NCI-H128 (cell line): Measurements from ENCODE around the gene ATE1.

Source experiments
- DNase-seq: peaks from one replicate; lab custom pipeline; 2025; ENCODE audit not compliant: unreplicated experiment; lab: John Stamatoyannopoulos, UW

The ATE1 gene

DNA sequence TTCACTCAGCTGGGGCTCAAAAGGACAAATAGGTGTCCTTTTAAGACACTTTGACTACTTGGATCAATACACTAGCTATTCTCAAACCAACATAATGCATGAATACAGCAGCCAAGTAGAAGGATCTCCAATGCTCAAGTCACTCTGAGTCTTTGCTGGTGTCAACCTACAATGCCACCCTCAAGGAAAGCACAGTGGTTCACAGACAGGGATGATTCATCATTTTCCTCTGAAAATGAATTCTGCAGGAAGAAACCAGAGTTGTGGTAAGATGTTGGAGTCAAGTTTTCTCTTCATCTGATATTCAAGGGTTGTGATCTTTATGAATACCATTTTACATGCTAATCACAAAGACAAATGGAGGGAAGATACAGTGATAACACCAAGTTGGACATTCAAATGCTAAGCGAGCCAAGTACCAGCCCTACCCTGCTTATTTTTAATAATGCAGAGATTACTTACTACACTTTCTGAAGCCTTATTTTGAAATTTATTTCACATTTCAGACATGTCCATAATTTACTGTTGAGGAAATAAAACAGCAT, 186.5 kb downstream of the ATE1 start:
- DNase-seq = no peak

DNA sequence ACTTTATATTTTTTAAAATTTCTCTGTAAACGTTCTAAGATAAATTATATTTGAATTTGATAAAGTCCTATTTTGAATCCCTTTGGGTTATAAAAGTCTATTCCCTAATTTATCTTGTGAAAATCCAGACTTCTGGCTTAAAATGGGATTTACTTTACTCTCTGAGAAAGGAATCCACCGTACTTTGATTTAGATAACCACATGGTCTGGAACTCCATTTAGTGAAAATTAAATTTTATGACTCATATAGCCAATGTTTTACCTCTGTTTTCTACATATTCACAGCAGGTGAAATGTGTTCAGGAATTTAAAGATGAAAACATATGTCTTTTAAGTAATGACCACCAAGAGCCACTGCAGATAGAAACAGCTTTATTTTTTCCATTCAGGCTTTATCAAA, 187.8 kb downstream of the ATE1 start:
- no peak for DNase-seq

- no peak for DNase-seq
Measured at GRCh38 chr10:121739114-121739513, 188.7 kb downstream of the ATE1 start.

DNA sequence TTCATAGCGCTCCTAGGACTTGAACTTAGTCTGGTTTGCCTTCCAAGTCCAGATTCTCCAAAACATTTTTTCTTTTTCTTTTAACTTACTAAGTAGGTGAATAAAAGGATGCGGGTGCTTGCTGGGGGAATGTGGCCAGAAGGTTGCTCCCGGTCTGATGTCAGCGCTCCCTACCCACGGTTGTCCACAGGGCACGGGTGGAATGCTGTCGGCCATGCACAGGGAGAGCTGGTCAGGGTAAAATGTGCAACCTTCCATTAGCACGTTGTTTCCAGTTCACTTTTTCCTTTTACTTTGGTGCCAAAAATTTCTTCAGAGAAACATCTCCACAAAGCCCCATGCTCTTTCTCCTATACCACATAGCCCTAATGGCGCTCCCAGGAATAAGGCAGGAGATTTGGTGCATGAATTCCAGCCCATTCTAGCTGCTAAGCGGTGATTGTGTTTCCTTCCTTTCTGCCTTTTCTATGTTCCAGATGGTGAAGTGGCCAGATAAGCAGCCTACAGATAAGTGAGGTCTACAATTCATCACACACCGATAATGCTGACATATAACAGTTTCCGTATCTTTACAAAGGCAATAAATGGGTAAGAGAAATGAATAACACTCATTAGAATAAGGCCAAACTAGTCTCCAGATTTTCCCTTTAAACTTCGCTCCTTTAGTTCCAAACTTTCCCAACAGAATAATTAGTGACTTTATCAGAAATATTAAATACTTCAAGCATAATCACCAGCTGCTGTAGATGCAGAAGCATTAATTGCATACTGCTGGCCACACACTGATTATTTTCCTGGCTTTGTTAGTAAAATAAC, 191.3 kb downstream of the ATE1 start:
- no peak for DNase-seq

DNA sequence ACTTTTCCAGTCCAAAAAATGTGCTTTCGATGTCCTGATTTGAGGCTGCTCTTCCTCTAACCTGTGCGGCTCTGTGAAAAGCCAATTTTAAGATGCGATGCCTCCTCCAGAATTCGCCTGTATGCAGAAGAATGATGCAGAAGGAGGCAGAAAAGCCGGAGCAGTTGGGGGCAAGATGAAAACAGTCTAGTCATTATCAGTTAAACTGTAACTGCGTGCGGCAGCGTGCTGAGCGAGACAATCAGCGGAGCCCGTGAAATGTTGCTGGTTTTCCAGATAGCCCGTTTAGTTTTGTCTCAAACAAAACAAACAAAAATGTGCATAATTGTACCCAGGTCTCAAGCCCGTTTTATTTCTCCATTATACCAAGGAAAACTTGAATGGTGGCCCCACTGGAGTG, 192.6 kb downstream of the ATE1 start:
- DNase-seq = no peak

DNA sequence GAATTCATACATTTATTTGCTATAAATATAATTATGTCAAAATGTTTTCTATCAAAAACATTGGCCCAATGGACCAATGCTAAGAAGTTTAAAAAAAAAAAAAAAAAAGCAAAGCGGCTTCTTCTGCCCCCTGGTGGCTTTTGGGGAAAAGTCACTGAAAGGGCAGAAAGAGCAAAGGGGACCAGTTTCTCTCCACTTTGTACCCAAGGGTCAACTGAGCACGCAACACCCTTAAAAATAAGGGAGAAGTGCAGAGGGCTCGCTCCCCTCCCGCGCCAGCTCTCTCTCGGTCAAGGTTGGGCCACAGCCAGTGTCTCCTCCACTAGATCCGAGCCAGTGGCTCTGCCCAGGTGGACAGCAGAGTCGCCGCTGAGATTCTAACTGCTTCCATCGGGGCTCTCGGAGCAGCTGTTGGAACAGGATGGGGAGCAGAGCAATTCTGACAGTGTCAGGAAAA, 193.2 kb downstream of the ATE1 start:
- DNase-seq = no peak

GRCh38 chr10:121732656-121733445, 195.0 kb downstream of the ATE1 start:
- no peak for DNase-seq

DNA sequence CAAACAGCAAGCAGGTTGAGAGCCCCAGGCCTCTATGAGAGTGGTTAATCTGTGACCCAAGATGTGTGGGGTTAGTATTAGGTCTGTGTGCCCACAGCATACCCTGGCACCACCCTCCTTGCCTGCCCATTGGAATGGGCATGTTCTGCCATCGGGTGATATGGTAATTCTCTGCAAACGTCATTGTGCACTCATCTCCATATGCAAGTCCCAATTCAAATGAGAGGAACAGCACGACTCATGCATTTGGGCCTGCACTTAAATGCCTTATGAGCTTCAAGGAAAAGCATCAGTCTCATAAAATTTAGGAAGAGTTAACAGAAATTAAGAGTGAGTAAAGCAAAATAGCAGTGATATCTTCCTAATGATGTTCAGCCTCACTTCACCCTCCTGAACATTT, 195.7 kb downstream of the ATE1 start:
- DNase-seq = no peak

DNA sequence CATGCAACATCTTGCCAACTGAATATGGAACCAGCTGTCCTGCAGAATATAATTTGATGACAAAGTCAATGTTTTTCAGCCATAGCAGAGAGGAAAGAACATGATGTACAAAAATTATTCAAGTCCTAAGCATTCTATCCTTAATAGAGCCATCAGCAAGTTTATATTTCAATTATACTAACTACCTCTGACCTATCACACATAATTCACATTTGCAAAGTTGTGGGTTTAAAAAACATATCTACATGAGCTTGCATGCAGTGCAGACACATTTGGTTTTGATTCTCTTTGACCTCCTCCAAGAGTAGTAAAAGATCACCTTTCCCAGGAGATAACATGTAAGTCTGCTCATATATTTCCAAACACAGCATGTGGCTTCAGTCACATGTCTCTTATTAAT, 203.5 kb downstream of the ATE1 start:
- no peak for DNase-seq

DNA sequence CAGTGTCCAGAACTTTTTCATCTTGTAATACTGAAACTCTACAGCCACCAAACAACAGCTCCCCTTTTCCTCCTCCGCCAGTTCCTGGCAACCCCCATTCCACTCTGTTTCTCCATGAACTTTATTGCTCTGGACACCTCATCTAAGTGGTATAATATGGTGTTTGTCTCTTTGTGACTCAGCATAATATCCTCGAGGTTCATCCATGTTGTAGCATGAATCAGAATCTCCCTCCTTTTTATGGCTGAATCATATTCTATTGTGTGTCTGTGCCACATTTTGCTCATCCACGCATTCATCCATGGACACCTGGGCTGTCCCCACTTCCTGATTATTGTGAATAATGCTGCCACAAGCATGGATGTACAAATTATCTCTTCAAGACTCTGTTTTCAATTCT, 205.2 kb downstream of the ATE1 start:
- no peak for DNase-seq

- DNase-seq = no peak
Measured at GRCh38 chr10:121721257-121721656, 206.6 kb downstream of the ATE1 start.

DNA sequence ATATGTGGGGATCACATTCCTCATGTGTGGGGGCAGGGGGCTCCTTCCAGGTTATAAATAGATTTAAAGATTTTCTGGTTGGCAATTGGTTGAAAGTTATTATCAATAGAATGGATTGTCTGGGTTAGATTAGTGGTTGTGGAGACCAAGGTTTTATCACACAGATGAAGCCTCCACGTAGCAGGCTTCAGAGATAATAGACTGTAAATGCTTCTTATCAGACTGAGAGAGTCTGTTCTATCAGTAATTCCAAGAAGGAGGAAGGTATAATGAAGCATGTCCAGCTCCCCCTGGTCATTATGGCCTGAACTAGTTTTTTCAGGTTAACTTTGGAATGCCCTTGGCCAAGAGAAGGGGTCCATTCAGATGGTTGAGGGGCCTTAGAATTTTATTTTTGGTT, 211.9 kb downstream of the ATE1 start:
- no peak for DNase-seq

DNA sequence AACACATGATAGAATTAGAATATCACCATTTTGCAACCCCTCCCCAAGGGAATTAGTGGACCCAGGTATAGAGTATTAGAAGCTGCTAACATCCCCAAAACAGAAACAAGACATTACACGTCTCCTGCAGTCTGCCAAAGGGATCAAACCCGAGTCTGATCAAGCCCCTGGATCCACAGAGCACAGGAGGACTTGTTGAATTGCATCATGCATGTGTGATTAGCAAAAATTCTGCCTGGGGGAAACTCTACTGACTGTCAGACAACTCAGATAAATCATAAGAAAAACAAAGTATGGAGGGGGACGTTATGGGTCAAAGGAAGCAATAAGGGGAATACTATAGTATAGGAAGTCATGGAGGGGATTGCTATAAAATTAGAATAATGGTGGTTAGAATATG, 212.8 kb downstream of the ATE1 start:
- no peak for DNase-seq

DNA sequence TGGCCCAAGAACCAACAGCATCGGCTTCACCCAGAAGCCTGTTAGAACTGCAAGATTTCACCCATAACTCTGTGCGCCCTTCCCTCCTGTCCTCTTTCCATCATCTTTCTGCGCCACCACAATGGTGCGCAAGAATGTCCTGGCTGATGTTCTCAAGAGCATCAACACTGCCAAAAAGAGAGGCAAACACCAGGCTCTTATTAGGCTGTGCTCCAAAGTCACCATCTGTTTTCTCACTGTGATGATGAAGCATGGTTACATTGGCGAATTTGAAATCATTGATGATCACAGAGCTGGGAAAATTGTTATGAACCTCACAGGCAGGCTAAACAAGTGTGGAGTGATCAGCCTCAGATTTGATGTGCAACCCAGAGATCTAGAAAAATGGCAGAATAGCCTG, 214.3 kb downstream of the ATE1 start:
- DNase-seq = no peak

DNA sequence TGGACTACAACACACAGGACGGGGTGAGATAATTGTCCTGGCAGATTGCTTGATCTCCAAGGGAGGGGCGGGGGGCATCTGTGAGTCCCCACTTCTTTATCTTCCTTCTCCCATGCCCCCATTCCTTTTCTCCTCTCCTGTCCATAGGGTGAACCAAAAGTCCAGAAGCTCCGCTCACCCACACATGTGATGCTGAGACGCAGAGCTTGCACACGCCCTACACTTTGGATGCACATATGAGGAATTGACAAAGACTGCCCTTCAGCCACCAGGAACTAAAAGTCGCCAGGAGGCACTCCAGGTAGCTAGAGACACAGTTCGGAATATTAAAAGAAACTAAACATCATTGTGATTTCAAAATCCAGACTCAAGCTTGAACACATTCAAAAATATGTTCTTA, 216.9 kb downstream of the ATE1 start:
- DNase-seq = no peak

- DNase-seq = no peak
Measured at GRCh38 chr10:121710207-121710606, 217.6 kb downstream of the ATE1 start.

DNA sequence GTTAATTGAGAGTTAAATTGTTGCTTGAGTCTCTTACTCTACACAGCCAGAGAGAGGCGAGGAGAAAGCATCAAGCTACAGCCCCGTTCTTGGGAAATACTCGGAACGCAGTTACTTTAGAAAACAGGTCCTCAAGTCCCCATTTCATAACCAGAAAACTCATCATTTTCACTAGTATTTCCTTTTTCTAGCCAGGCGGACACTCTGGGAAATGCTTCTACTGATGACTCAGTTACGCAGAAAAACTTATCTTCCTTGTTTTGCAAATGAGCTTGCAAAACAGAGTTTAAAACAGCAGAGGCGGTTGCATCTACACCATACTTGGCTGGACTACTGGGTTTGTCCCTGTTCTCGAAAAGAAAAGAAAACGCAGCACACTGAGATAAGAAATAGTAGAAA, 218.2 kb downstream of the ATE1 start:
- no peak for DNase-seq

DNA sequence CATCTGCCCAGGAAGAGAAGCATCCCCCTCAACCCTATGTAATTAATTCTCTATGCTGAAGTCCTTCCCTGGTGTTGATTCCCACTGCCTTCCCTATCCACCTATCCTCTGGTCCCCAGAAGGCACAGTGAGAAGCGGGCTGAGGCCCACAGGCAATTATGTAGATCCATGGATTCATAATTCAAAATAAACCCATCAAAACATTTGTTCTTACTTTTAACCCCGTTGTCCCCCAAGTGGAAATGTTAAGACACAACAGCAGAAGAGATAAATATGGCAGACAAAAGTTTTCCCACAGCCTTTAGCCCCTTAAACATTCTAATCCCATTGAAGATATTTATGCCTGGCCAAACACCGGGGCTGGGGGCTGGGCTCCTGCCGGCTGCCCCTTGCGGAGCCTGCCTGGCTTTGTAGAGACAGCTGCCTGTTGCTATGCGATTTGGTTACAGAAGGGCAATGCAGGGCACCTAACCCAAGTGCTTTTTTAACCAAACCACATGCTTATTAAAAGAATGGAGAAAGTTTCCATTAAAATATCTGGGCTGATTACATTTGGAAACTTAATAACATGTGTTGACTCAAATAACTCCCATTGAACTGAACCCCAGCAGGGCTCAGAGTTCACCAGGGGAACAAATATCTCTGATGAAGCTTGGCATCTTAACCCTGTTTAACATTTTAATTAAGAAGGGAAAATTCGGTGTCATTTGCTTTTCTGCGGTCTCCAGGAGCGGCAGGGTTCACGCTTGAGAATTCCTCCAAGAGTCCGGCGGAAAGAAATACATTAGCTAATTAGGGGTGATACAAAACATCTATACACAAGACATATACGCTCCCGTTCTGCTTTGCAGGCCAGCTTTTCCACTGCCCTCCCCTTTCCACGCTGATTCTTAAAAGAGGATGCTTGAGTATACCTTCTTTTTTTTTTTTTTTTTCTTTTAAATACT, 218.8 kb downstream of the ATE1 start:
- no peak for DNase-seq

DNA sequence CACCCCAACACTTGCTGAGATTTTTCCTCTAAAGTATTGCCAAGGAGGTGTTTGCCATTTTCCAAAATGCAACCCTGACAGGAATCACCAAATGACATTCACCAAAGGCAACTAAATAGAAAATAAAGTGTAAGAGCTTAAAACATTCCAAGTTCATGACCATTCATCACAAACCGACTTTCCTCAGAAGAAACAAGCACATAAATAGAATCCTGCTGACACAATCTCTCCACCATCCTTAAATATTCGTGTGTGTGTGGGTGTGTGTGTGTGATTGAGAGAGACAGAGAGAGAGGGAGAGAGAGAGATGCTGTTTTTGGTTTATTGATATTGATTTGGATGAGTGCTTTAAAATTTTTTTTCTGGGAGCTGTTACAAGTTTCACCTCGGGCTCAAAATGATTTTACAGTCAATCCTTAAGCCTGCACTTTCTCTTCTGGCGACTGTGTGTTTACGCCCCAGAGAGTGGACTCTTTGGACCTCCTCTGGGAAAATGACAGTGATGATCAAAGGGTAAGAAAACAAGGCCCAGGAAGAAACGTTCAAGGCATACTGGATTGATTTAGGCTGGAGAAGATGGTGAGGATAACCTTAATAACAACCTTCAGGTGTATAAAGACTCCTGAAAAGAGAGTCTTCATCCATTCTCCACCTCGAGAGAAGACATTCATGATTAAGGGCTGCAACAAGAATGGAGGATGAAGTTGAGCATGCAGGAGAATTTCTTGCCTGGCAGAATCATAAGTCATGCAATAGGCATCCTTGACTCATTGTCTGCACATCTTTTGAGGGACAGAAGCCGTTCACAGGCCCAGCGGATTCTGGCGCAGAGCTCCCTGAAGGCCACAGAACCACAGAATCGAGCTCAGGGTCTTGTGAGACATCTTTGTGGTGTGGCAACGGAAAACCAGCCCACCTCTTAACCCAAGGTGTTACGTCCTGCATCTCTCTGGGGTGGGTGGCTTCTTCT, 225.2 kb downstream of the ATE1 start:
- no peak for DNase-seq

DNA sequence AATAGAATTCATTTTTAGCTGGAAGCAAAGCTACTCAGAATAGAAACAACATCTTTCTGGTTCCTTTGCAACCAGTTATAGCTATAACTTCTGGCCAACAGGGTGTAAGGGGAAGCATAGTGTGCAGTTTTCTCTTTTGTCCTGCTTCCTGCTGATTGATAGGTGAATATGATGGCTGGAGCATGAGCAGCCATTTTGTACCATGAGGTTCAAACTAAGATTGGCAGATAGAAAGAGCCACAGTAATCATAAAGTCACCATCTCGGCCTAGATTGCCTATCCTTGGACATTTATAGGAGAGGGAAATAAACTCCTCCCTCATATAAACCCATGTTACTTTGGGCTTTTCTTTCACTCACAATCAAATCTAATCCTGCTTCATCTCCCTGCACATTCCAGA, 227.4 kb downstream of the ATE1 start:
- DNase-seq = no peak
